ENCODE data around the gene BAIAP2.
A peak's percentile ranks its signal among the peaks of the same experiment; 100 is the strongest.

BAIAP2 gene

GRCh38 chr17:81118308-81119221, 83.6 kb downstream of the BAIAP2 start:
- H3K4me3 ChIP-seq (ENCODE audit: low read depth in 1 of 2, low read length in 2 of 2): no peak overlapping the region

GRCh38 chr17:81119223-81120148, 84.5 kb downstream of the BAIAP2 start:
- Histone ChIP-seq H3K36me3 (ENCODE audit: control insufficient read depth in 1 of 2, insufficient read depth in 2 of 2, low read length in 2 of 2) (peaks cover 15 to 29% of the 10 kb centered on the region in 2 donors), H3K27me3 (ENCODE audit: control insufficient read depth in 1 of 2, insufficient read depth in 2 of 2, low read length in 2 of 2) (no peaks in the 10 kb centered on the region), H3K27ac (ENCODE audit: low read depth, low read length) (no peak overlapping the region), H3K9ac (ENCODE audit: low read depth in 1 of 2, low read length in 2 of 2) (no peak overlapping the region), H3K9me3 (ENCODE audit: control insufficient read depth in 1 of 2, low read length in 2 of 2) (no peaks in the 10 kb centered on the region), H3K4me3 (ENCODE audit: low read depth in 1 of 2, low read length in 2 of 2) (peak overlapping the region in 1 of 2 donors; percentile 48), H3K4me1 (ENCODE audit: control insufficient read depth in 1 of 2, insufficient read depth in 2 of 2, low read length in 2 of 2) (peaks cover 0 to 16% of the 10 kb centered on the region in 2 donors)

More at GRCh38 chr17:81118308-81119221, 83.6 kb downstream of the BAIAP2 start:
- Histone ChIP-seq H3K36me3 (ENCODE audit: control insufficient read depth in 1 of 2, insufficient read depth in 2 of 2, low read length in 2 of 2) (peaks cover 15 to 27% of the 10 kb centered on the region in 2 donors), H3K9me3 (ENCODE audit: control insufficient read depth in 1 of 2, low read length in 2 of 2) (no peaks in the 10 kb centered on the region), H3K4me1 (ENCODE audit: control insufficient read depth in 1 of 2, insufficient read depth in 2 of 2, low read length in 2 of 2) (peaks cover 0 to 20% of the 10 kb centered on the region in 2 donors), H3K9ac (ENCODE audit: low read depth in 1 of 2, low read length in 2 of 2) (no peak overlapping the region), H3K27me3 (ENCODE audit: control insufficient read depth in 1 of 2, insufficient read depth in 2 of 2, low read length in 2 of 2) (no peaks in the 10 kb centered on the region), H3K27ac (ENCODE audit: low read depth, low read length) (no peak overlapping the region)

GRCh38 chr17:81120149-81120484, 85.2 kb downstream of the BAIAP2 start:
- Histone ChIP-seq H3K4me3 (ENCODE audit: low read depth in 1 of 2, low read length in 2 of 2) (no peak overlapping the region), H3K27me3 (ENCODE audit: control insufficient read depth in 1 of 2, insufficient read depth in 2 of 2, low read length in 2 of 2) (no peaks in the 10 kb centered on the region), H3K27ac (ENCODE audit: low read depth, low read length) (no peak overlapping the region), H3K9ac (ENCODE audit: low read depth in 1 of 2, low read length in 2 of 2) (no peak overlapping the region), H3K4me1 (ENCODE audit: control insufficient read depth in 1 of 2, insufficient read depth in 2 of 2, low read length in 2 of 2) (peaks cover 0 to 10% of the 10 kb centered on the region in 2 donors), H3K9me3 (ENCODE audit: control insufficient read depth in 1 of 2, low read length in 2 of 2) (no peaks in the 10 kb centered on the region), H3K36me3 (ENCODE audit: control insufficient read depth in 1 of 2, insufficient read depth in 2 of 2, low read length in 2 of 2) (peaks cover 15 to 30% of the 10 kb centered on the region in 2 donors)

- no peak overlapping the region for H3K4me3 ChIP-seq (ENCODE audit: low read depth in 1 of 2, low read length in 2 of 2)
- no peaks in the 10 kb centered on the region for H3K27me3 ChIP-seq (ENCODE audit: control insufficient read depth in 1 of 2, insufficient read depth in 2 of 2, low read length in 2 of 2)
- no peaks in the 10 kb centered on the region for H3K9me3 ChIP-seq (ENCODE audit: control insufficient read depth in 1 of 2, low read length in 2 of 2)
- no peak overlapping the region for H3K9ac ChIP-seq (ENCODE audit: low read depth in 1 of 2, low read length in 2 of 2)
- peaks cover 0 to 8% of the 10 kb centered on the region in 2 donors for H3K4me1 ChIP-seq (ENCODE audit: control insufficient read depth in 1 of 2, insufficient read depth in 2 of 2, low read length in 2 of 2)
- H3K27ac ChIP-seq (ENCODE audit: low read depth, low read length): no peak overlapping the region
- peaks cover 15 to 30% of the 10 kb centered on the region in 2 donors for H3K36me3 ChIP-seq (ENCODE audit: control insufficient read depth in 1 of 2, insufficient read depth in 2 of 2, low read length in 2 of 2)
Measured at GRCh38 chr17:81120695-81121621, 86.0 kb downstream of the BAIAP2 start.

- Histone ChIP-seq H3K4me3 (ENCODE audit: low read depth in 1 of 2, low read length in 2 of 2) (no peak overlapping the region), H3K4me1 (ENCODE audit: control insufficient read depth in 1 of 2, insufficient read depth in 2 of 2, low read length in 2 of 2) (peaks cover 0 to 8% of the 10 kb centered on the region in 2 donors), H3K9me3 (ENCODE audit: control insufficient read depth in 1 of 2, low read length in 2 of 2) (no peaks in the 10 kb centered on the region), H3K27ac (ENCODE audit: low read depth, low read length) (no peak overlapping the region), H3K9ac (ENCODE audit: low read depth in 1 of 2, low read length in 2 of 2) (no peak overlapping the region), H3K36me3 (ENCODE audit: control insufficient read depth in 1 of 2, insufficient read depth in 2 of 2, low read length in 2 of 2) (peaks cover 15 to 33% of the 10 kb centered on the region in 2 donors), H3K27me3 (ENCODE audit: control insufficient read depth in 1 of 2, insufficient read depth in 2 of 2, low read length in 2 of 2) (no peaks in the 10 kb centered on the region)
Measured at GRCh38 chr17:81121841-81122733, 87.1 kb downstream of the BAIAP2 start.

- Histone ChIP-seq H3K4me1 (ENCODE audit: control insufficient read depth in 1 of 2, insufficient read depth in 2 of 2, low read length in 2 of 2) (peaks cover 0 to 7% of the 10 kb centered on the region in 2 donors), H3K9me3 (ENCODE audit: control insufficient read depth in 1 of 2, low read length in 2 of 2) (no peaks in the 10 kb centered on the region), H3K4me3 (ENCODE audit: low read depth in 1 of 2, low read length in 2 of 2) (no peak overlapping the region), H3K9ac (ENCODE audit: low read depth in 1 of 2, low read length in 2 of 2) (no peak overlapping the region), H3K27ac (ENCODE audit: low read depth, low read length) (no peak overlapping the region), H3K36me3 (ENCODE audit: control insufficient read depth in 1 of 2, insufficient read depth in 2 of 2, low read length in 2 of 2) (peaks cover 8 to 28% of the 10 kb centered on the region in 2 donors), H3K27me3 (ENCODE audit: control insufficient read depth in 1 of 2, insufficient read depth in 2 of 2, low read length in 2 of 2) (no peaks in the 10 kb centered on the region)
Measured at GRCh38 chr17:81123052-81124048, 88.4 kb downstream of the BAIAP2 start.

- Histone ChIP-seq H3K27ac (ENCODE audit: low read depth, low read length) (no peak overlapping the region), H3K9ac (ENCODE audit: low read depth in 1 of 2, low read length in 2 of 2) (no peak overlapping the region), H3K4me3 (ENCODE audit: low read depth in 1 of 2, low read length in 2 of 2) (no peak overlapping the region)
Measured at GRCh38 chr17:81124377-81124776, 89.4 kb downstream of the BAIAP2 start.

GRCh38 chr17:81125573-81126081, 90.7 kb downstream of the BAIAP2 start:
- no peaks in the 10 kb centered on the region for H3K27me3 ChIP-seq (ENCODE audit: control insufficient read depth in 1 of 2, insufficient read depth in 2 of 2, low read length in 2 of 2)

More at GRCh38 chr17:81124377-81124776, 89.4 kb downstream of the BAIAP2 start:
- peaks cover 4 to 23% of the 10 kb centered on the region in 2 donors for H3K36me3 ChIP-seq (ENCODE audit: control insufficient read depth in 1 of 2, insufficient read depth in 2 of 2, low read length in 2 of 2)
- no peaks in the 10 kb centered on the region for H3K4me1 ChIP-seq (ENCODE audit: control insufficient read depth in 1 of 2, insufficient read depth in 2 of 2, low read length in 2 of 2)
- no peaks in the 10 kb centered on the region for H3K27me3 ChIP-seq (ENCODE audit: control insufficient read depth in 1 of 2, insufficient read depth in 2 of 2, low read length in 2 of 2)
- H3K9me3 ChIP-seq (ENCODE audit: control insufficient read depth in 1 of 2, low read length in 2 of 2): no peaks in the 10 kb centered on the region

More at GRCh38 chr17:81125573-81126081, 90.7 kb downstream of the BAIAP2 start:
- no peaks in the 10 kb centered on the region for H3K4me1 ChIP-seq (ENCODE audit: control insufficient read depth in 1 of 2, insufficient read depth in 2 of 2, low read length in 2 of 2)
- no peaks in the 10 kb centered on the region for H3K9me3 ChIP-seq (ENCODE audit: control insufficient read depth in 1 of 2, low read length in 2 of 2)
- H3K27ac ChIP-seq (ENCODE audit: low read depth, low read length): no peak overlapping the region
- H3K9ac ChIP-seq (ENCODE audit: low read depth in 1 of 2, low read length in 2 of 2): no peak overlapping the region
- no peak overlapping the region for H3K4me3 ChIP-seq (ENCODE audit: low read depth in 1 of 2, low read length in 2 of 2)
- peaks cover 4 to 23% of the 10 kb centered on the region in 2 donors for H3K36me3 ChIP-seq (ENCODE audit: control insufficient read depth in 1 of 2, insufficient read depth in 2 of 2, low read length in 2 of 2)

All from duodenal mucosa (tissue), 2 donors.